Upper lobe of right lung (tissue), 1 donor: ENCODE measurements around the gene GABRG3. TPM values are rescaled to one million over a fixed set of nuclear protein-coding genes. Genes with fewer than 3 reads are reported as not detected.
A peak's percentile ranks its signal among the peaks of the same experiment; 100 is the strongest.

Experiments
- ATAC-seq: fragments of 200-7000 bp; cut with Tn5 transposase; one replicate; pipeline ENCODE4 v1.9.1; 2020; ENCODE audit warnings: mild to moderate bottlenecking, moderate library complexity
- DNase-seq: peaks from one replicate; pipeline ENCODE4 v3.0.0-alpha.2; 2020
- H3K27ac ChIP-seq: fragments of 200-600 bp; one replicate; pipeline ENCODE4 v1.8.0; 2022
- H3K27me3 ChIP-seq: fragments of 200-600 bp; one replicate; pipeline ENCODE4 v1.8.0; 2022; ENCODE audit warnings: mild to moderate bottlenecking
- H3K36me3 ChIP-seq: fragments of 200-600 bp; one replicate; pipeline ENCODE4 v1.8.0; 2022
- H3K4me1 ChIP-seq: fragments of 200-600 bp; one replicate; pipeline ENCODE4 v1.8.0; 2022
- H3K4me3 ChIP-seq: fragments of 200-600 bp; one replicate; pipeline ENCODE4 v1.8.0; 2022; ENCODE audit warnings: mild to moderate bottlenecking
- H3K9me3 ChIP-seq: fragments of 200-600 bp; one replicate; pipeline ENCODE4 v1.8.0; 2022
- intact Hi-C: fragments of 100-400 bp; cut with DNase I; formaldehyde crosslinking; loops from one replicate; pipeline ENCODE4 v1.11.0; 2022
- total RNA-seq: library from RNA; stranded (reverse); fragmentation: NEBNext Ultra II Directional; extraction: Animal tissue kit (Norgen Biotek cat#: 25700); gene quantifications from one replicate; pipeline ENCODE4 v1.2.1, GENCODE V29; 2021
- TF ChIP-seq, protein P1 (sequence below): fragments of 200-600 bp; IDR thresholded peaks from one replicate; pipeline ENCODE4 v1.8.0; 2022; ENCODE audit warnings: antibody characterized with exemption
- donor health status: DM: no; HTN: yes; CAD: no; lungs with severe emphysema.

Gene GABRG3
- total RNA-seq, 1 donor from 2014 or later: not detected

DNA sequence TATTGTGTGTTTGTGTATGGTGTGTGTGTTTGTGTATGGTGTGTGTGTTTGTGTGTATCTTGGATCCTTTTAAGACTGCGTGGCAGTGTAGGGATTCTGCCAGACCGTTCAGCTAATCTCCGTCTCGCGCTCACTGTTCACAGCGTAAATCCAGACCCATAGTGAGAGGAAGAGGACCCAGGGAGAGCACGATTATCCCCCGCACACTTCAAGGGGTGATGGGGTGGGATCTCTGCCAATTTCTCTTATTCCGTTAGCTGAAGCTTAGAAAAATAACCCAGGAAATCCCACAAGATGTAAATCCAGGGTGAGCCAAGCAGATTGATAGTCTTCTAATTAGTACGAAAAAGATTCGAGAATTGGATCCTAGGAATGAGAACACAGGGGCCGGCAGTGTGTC lies 381.2 kb downstream of the GABRG3 start:
- intact Hi-C loops: no loop called here
- H3K9me3 ChIP-seq: no peaks in the 10 kb centered on the region
- H3K27ac ChIP-seq: no peak overlapping the region
- ATAC-seq: no peak
- no peaks in the 10 kb centered on the region for H3K27me3 ChIP-seq
- no peaks in the 10 kb centered on the region for H3K36me3 ChIP-seq
- H3K4me3 ChIP-seq: no peak overlapping the region
- H3K4me1 ChIP-seq: no peaks in the 10 kb centered on the region
- TF ChIP-seq, protein P1, sequence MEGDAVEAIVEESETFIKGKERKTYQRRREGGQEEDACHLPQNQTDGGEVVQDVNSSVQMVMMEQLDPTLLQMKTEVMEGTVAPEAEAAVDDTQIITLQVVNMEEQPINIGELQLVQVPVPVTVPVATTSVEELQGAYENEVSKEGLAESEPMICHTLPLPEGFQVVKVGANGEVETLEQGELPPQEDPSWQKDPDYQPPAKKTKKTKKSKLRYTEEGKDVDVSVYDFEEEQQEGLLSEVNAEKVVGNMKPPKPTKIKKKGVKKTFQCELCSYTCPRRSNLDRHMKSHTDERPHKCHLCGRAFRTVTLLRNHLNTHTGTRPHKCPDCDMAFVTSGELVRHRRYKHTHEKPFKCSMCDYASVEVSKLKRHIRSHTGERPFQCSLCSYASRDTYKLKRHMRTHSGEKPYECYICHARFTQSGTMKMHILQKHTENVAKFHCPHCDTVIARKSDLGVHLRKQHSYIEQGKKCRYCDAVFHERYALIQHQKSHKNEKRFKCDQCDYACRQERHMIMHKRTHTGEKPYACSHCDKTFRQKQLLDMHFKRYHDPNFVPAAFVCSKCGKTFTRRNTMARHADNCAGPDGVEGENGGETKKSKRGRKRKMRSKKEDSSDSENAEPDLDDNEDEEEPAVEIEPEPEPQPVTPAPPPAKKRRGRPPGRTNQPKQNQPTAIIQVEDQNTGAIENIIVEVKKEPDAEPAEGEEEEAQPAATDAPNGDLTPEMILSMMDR: no peak
- DNase-seq: no peak

DNA sequence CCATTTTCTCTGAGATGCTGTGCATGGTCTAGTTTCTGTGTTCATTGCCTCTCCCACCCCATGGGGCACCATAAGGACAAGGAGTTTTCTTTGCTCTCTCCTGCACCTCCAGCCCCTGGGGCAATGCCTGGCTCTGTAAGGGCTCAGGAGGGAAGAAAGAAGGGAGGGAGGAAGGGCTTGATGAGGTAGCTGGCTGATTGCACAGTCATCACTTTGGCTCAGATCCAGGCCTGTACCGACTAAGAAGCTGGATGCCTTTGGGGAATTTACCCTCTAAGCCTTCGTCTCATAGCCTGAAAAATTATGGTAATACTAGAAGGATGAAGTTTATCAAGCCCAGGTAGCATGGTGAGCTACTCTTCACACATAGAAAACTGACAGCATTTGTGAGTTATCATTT lies 382.9 kb downstream of the GABRG3 start:
- Histone ChIP-seq H3K4me3 (no peak overlapping the region), H3K27ac (no peak overlapping the region), H3K27me3 (no peaks in the 10 kb centered on the region), H3K4me1 (no peaks in the 10 kb centered on the region), H3K9me3 (no peaks in the 10 kb centered on the region), H3K36me3 (no peaks in the 10 kb centered on the region)
- no peak for ATAC-seq
- intact Hi-C loops: no loop called here
- no peak for DNase-seq
- TF ChIP-seq, protein P1: no peak

DNA sequence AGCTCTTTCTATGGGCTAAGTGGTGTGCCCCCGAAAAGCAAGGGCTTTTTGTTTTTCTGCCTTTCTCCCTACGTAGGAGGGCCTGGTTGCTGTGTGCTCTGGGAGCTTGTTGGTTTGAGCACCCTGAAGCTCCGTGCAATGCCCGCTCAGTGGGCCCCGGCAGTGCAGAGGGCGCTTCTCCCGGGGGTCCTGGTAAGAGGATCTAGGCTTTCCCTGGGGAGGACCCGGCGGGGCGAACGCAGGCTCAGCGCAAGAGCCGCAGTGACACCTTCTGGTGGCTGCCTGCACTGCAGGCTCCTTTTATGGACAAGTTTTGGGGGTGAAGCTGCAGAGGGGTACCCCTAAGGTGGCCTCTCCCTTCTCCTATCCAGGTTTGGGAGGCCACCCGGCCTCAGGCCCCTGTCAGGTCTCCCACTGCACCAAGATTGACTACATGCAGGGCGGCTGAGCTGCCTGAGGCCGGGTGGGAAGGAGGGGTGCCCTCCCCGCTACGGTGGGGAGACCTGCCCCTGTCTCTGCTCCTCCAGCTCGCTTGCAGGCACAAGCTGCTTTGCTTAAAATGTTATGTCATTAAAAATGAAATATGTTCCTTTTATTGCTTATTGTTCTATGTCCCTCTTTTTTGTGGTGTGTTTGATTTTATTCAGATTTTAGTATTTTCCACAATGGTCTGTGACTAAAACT lies 387.9 kb downstream of the GABRG3 start:
- DNase-seq (no peak), ATAC-seq (peak; percentile 55)
- TF ChIP-seq, protein P1: peak; percentile 68
- Histone ChIP-seq H3K27ac (no peak overlapping the region), H3K9me3 (no peaks in the 10 kb centered on the region), H3K4me3 (no peak overlapping the region), H3K36me3 (no peaks in the 10 kb centered on the region), H3K27me3 (no peaks in the 10 kb centered on the region), H3K4me1 (no peaks in the 10 kb centered on the region)
- intact Hi-C loops: no loop called here

DNA sequence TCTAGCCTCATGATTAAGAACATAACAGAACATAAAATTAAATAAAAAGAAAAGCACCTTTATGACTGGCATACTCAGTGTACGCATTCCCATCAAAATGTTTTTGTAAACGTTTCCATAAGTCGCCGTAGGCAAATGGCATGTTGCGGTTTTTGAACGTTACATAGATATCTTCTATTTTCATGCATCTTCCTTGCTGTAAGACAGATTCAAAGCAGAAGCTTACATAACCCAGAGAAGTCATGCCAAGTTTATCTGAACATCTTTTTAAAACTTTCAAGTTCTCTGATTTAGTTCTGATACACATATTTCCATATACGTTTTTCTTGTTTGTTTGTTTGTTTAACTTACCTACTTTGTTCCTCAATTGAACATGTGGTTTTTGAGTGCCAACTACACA lies 388.6 kb downstream of the GABRG3 start:
- TF ChIP-seq, protein P1: no peak
- Histone ChIP-seq H3K4me1 (no peaks in the 10 kb centered on the region), H3K4me3 (no peak overlapping the region), H3K27ac (no peak overlapping the region), H3K9me3 (no peaks in the 10 kb centered on the region), H3K27me3 (no peaks in the 10 kb centered on the region), H3K36me3 (no peaks in the 10 kb centered on the region)
- no peak for DNase-seq
- intact Hi-C loops: no loop called here
- no peak for ATAC-seq

DNA sequence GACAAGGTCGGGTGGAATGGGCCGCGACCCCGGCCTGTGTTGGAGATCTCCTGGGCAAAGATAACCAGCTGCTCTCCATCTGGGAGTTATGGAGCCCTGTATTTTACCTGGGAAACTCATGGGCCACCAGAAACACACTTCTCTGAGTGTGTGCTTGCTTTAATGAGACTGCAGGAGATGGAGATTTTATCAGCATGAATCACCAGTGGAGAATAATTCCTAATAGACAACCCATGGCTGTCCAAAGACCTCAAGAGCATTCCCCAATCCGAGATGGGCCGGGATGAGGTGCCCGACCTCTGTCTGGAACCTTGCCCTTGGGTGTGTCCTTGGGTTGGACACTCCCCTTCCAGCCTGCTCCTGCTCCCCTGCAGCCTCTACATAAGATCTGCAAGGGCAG lies 389.3 kb downstream of the GABRG3 start:
- no peaks in the 10 kb centered on the region for H3K27me3 ChIP-seq
- H3K4me3 ChIP-seq: no peak overlapping the region
- no peak overlapping the region for H3K27ac ChIP-seq
- intact Hi-C loops: no loop called here
- DNase-seq (no peak), ATAC-seq (no peak)
- no peaks in the 10 kb centered on the region for H3K36me3 ChIP-seq
- no peaks in the 10 kb centered on the region for H3K9me3 ChIP-seq
- H3K4me1 ChIP-seq: no peaks in the 10 kb centered on the region
- TF ChIP-seq, protein P1: no peak

DNA sequence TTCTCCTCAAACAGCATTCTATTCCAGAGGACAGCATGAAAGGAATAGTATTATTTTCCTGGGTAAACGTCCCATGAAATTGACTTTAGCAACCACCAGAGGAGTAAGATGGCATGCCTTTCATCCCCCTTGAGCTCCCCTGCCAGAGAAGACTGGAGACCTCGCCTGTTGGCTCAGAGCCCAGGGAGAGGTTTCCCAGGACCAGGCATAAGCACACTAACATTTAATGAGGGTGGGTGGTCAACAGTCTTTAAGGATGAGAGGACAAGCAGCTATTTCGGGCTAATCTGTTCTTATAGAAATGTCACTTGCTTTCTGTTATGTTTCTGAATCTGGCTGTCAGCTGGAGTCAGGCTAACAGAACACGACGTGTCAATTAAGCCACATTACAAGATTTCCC lies 390.5 kb downstream of the GABRG3 start:
- Histone ChIP-seq H3K4me1 (no peaks in the 10 kb centered on the region), H3K27me3 (no peaks in the 10 kb centered on the region), H3K9me3 (no peaks in the 10 kb centered on the region), H3K4me3 (no peak overlapping the region), H3K36me3 (no peaks in the 10 kb centered on the region), H3K27ac (no peak overlapping the region)
- intact Hi-C loops: no loop called here
- TF ChIP-seq, protein P1: no peak
- DNase-seq (no peak), ATAC-seq (no peak)
